ENCODE results near the gene PRKCH. TPM values are rescaled to one million over a fixed set of nuclear protein-coding genes. Genes with fewer than 3 reads are reported as not detected.
"Not testable (repeated sequence)": the region's sequence is repeated elsewhere in the genome, so short reads cannot be mapped to it uniquely, and the experiment has no call there.

The PRKCH gene
- total RNA-seq, 4 donors from 2014 or later, result 34.5 to 51.3 (median 45.0) TPM

- no peak for TF ChIP-seq POLR2A (IDR thresholded peaks at IDR 0.05)
- H3K4me1 ChIP-seq, result peaks cover 43 to 64% (median 49%) of the 10 kb centered on the region in 3 donors
These were observed 203.5 kb downstream of the PRKCH start for GRCh38 chr14:61524936-61525292.

GRCh38 chr14:61525293-61526011, 204.1 kb downstream of the PRKCH start:
- H3K27ac ChIP-seq, result peak overlapping the region; percentile 84 to 93 (median 88)
- intact Hi-C loops (cut with DNase I), result no loop called here

More at GRCh38 chr14:61524936-61525292, 203.5 kb downstream of the PRKCH start:
- Histone ChIP-seq H3K36me3 (peaks cover 0 to 7% (median 0%) of the 10 kb centered on the region in 3 donors), H3K27me3 (no peaks in the 10 kb centered on the region), H3K4me3 (no peak overlapping the region), H3K9me3 (no peaks in the 10 kb centered on the region), H3K27ac (peak overlapping the region; percentile 84 to 93 (median 88))
- intact Hi-C loops (cut with DNase I), result no loop called here
- 100% methylated on average over 1 of the region's 1 CpG; no CpG with 5 or more reads in 1 of the 2 donors for WGBS, 2 donors
- no peak for DNase-seq

GRCh38 chr14:61526405-61527312, 205.3 kb downstream of the PRKCH start:
- Histone ChIP-seq H3K27ac (peak overlapping the region; percentile 84 to 93 (median 88)), H3K4me3 (no peak overlapping the region), H3K9me3 (no peaks in the 10 kb centered on the region), H3K36me3 (peaks cover 0 to 20% (median 0%) of the 10 kb centered on the region in 3 donors), H3K4me1 (peaks cover 50 to 79% (median 61%) of the 10 kb centered on the region in 3 donors), H3K27me3 (no peaks in the 10 kb centered on the region)
- no peak for DNase-seq
- intact Hi-C loops (cut with DNase I), result no loop called here
- TF ChIP-seq POLR2A (IDR thresholded peaks at IDR 0.05) (no peak), CTCF (IDR thresholded peaks at IDR 0.05) (peak in 1 of 6 experiments; percentile 10)
- WGBS, 2 donors, result 56% methylated on average over 7 to 9 of the region's 9 CpGs

More at GRCh38 chr14:61525293-61526011, 204.1 kb downstream of the PRKCH start:
- Histone ChIP-seq H3K27me3 (no peaks in the 10 kb centered on the region), H3K4me1 (peaks cover 43 to 67% (median 49%) of the 10 kb centered on the region in 3 donors), H3K9me3 (no peaks in the 10 kb centered on the region), H3K4me3 (no peak overlapping the region), H3K36me3 (peaks cover 0 to 12% (median 0%) of the 10 kb centered on the region in 3 donors)
- peak; percentile 13 for DNase-seq
- no peak for TF ChIP-seq CTCF (IDR thresholded peaks at IDR 0.05)
- TF ChIP-seq POLR2A (IDR thresholded peaks at IDR 0.05), result no peak
- WGBS, 2 donors, result 19 to 20% methylated on average over 11 to 16 of the region's 16 CpGs

- H3K9me3 ChIP-seq, result no peaks in the 10 kb centered on the region
- TF ChIP-seq POLR2A (IDR thresholded peaks at IDR 0.05), result no peak
- TF ChIP-seq CTCF (IDR thresholded peaks at IDR 0.05), result peak in 1 of 6 experiments; percentile 5
- DNase-seq, result no peak
- peaks cover 0 to 21% (median 0%) of the 10 kb centered on the region in 3 donors for H3K36me3 ChIP-seq
- peaks cover 45 to 83% (median 66%) of the 10 kb centered on the region in 3 donors for H3K4me1 ChIP-seq
- peak overlapping the region; percentile 84 to 93 (median 88) for H3K27ac ChIP-seq
- intact Hi-C loops (cut with DNase I), result no loop called here
- H3K4me3 ChIP-seq, result no peak overlapping the region
- 30 to 43% methylated on average over 10 of the region's 10 CpGs for WGBS, 2 donors
- H3K27me3 ChIP-seq, result no peaks in the 10 kb centered on the region
These were observed 206.1 kb downstream of the PRKCH start for GRCh38 chr14:61527325-61528100.

- intact Hi-C loops (cut with DNase I), result no loop called here
- Histone ChIP-seq H3K36me3 (peaks cover 0 to 26% (median 0%) of the 10 kb centered on the region in 3 donors), H3K27me3 (no peaks in the 10 kb centered on the region), H3K4me1 (peaks cover 41 to 83% (median 64%) of the 10 kb centered on the region in 3 donors), H3K27ac (peak overlapping the region in 2 of 4 donors; percentile 88 to 93), H3K9me3 (no peaks in the 10 kb centered on the region), H3K4me3 (no peak overlapping the region)
- 69% methylated on average over 9 of the region's 9 CpGs; no CpG with 5 or more reads in 1 of the 2 donors for WGBS, 2 donors
- DNase-seq, result no peak
- TF ChIP-seq CTCF (IDR thresholded peaks at IDR 0.05), result no peak
- TF ChIP-seq POLR2A (IDR thresholded peaks at IDR 0.05), result no peak
These were observed 207.2 kb downstream of the PRKCH start for GRCh38 chr14:61528591-61529021.

- peaks cover 35 to 83% (median 63%) of the 10 kb centered on the region in 3 donors for H3K4me1 ChIP-seq
- intact Hi-C loops (cut with DNase I); H3K9me3 ChIP-seq; H3K27me3 ChIP-seq; DNase-seq; H3K27ac ChIP-seq; H3K4me3 ChIP-seq: not testable (repeated sequence)
- 100% methylated on average over 3 of the region's 5 CpGs for WGBS, 2 donors
- peaks cover 0 to 26% (median 0%) of the 10 kb centered on the region in 3 donors for H3K36me3 ChIP-seq
These were observed 208.0 kb downstream of the PRKCH start for GRCh38 chr14:61529360-61529759.

All from esophagus squamous epithelium (tissue), 5 donors.